Activated CD8-positive, alpha-beta memory T cell treated with anti-CD3 and anti-CD28 coated beads for 48 hours (primary cell): ENCODE measurements around the gene CD44.
A peak's percentile ranks its signal among the peaks of the same experiment; 100 is the strongest.

ENCODE experiments used
- DNase-seq, 3 experiments: peaks; one replicate each; pipeline ENCODE4 v3.0.0-alpha.2; 2020; ENCODE audit warnings: low read depth in 2 of 3, low spot score in 2 of 3

The CD44 gene

GRCh38 chr11:35158701-35159510 is 19.9 kb downstream of the CD44 start:
- no peak for DNase-seq

- DNase-seq, result no peak
These were observed 21.4 kb downstream of the CD44 start for GRCh38 chr11:35160246-35160824.

GRCh38 chr11:35160902-35161597 is 22.1 kb downstream of the CD44 start:
- DNase-seq, result no peak

- DNase-seq, result no peak
These were observed 23.8 kb downstream of the CD44 start for GRCh38 chr11:35162745-35163144.

- DNase-seq, result no peak
These were observed 24.2 kb downstream of the CD44 start for GRCh38 chr11:35163209-35163608.

GRCh38 chr11:35163702-35164496 is 24.9 kb downstream of the CD44 start:
- no peak for DNase-seq

GRCh38 chr11:35165030-35165422 is 26.1 kb downstream of the CD44 start:
- DNase-seq, result no peak

- peak in 1 of 3 experiments; percentile 56 for DNase-seq
These were observed 26.7 kb downstream of the CD44 start for GRCh38 chr11:35165423-35166368.

- DNase-seq, result peak in 1 of 3 experiments; percentile 23
These were observed 27.7 kb downstream of the CD44 start for GRCh38 chr11:35166369-35167360.

GRCh38 chr11:35167426-35167954 is 28.5 kb downstream of the CD44 start:
- DNase-seq, result no peak

GRCh38 chr11:35168671-35169070 is 29.7 kb downstream of the CD44 start:
- no peak for DNase-seq

GRCh38 chr11:35169112-35169511 is 30.1 kb downstream of the CD44 start:
- no peak for DNase-seq

GRCh38 chr11:35169754-35170153 is 30.8 kb downstream of the CD44 start:
- no peak for DNase-seq

- no peak for DNase-seq
These were observed 31.5 kb downstream of the CD44 start for GRCh38 chr11:35170503-35170902.

- DNase-seq, result no peak
These were observed 32.3 kb downstream of the CD44 start for GRCh38 chr11:35171226-35171625.

GRCh38 chr11:35173011-35173511 is 34.1 kb downstream of the CD44 start:
- DNase-seq, result no peak

GRCh38 chr11:35173616-35174566 is 34.9 kb downstream of the CD44 start:
- no peak for DNase-seq
